AG04450 (cell line): ENCODE measurements around the gene FADS1. TPM values are rescaled to one million over a fixed set of nuclear protein-coding genes. Genes with fewer than 3 reads are reported as not detected.

Experiments
- CTCF ChIA-PET: fragments of 300-600, 350-600 bp; formaldehyde crosslinking; extraction: SDS; loops from one replicate; lab custom pipeline; 2022; ENCODE audit warnings: antibody characterized with exemption, inconsistent platforms; lab: Charles Lee
- POLR2A ChIA-PET: fragments of 350-600 bp; formaldehyde crosslinking; extraction: SDS; loops from one replicate; lab custom pipeline; 2021; ENCODE audit warnings: antibody characterized with exemption, inconsistent platforms; lab: Yijun Ruan, JAX
- DNase-seq: peaks from one replicate; pipeline ENCODE4 v3.0.0-alpha.2; 2011; ENCODE audit warnings: low read depth, low spot score
- H3K27ac ChIP-seq: one replicate; pipeline ENCODE4 v1.5.1; 2012; ENCODE audit warnings: low read depth, low read length, control low read depth
- H3K27me3 ChIP-seq: one replicate; pipeline ENCODE4 v1.6.0; 2012; ENCODE audit warnings: low read length; ENCODE audit not compliant: control insufficient read depth, insufficient read depth
- H3K4me3 ChIP-seq: 2 replicates; pipeline ENCODE4 v1.5.1; 2011; ENCODE audit warnings: mild to moderate bottlenecking, low read depth, low read length, control low read depth
- H3K9me3 ChIP-seq: 2 replicates; pipeline ENCODE4 v1.5.1; 2012; ENCODE audit warnings: low read length; ENCODE audit not compliant: control insufficient read depth, insufficient read depth
- CTCF ChIP-seq: IDR thresholded peaks from 2 replicates; pipeline ENCODE4 v1.5.1; 2011; ENCODE audit warnings: low read depth, low read length, control low read depth, inconsistent platforms
- polyA plus RNA-seq: library from polyadenylated mRNA; depleted of rRNA; stranded (reverse); fragments of >200 nt; gene quantifications from 2 replicates; pipeline ENCODE4 v1.2.3, GENCODE V29; 2011

Gene FADS1
- polyA plus RNA-seq, 1 experiment = 50.4 TPM

GRCh38 chr11:61840371-61840770 is 23.6 kb upstream of the FADS1 start:
- Histone ChIP-seq H3K4me3 (no peak overlapping the region), H3K27ac (no peak overlapping the region), H3K9me3 (no peaks in the 10 kb centered on the region; the same call in 1 of the 2 replicates), H3K27me3 (no peaks in the 10 kb centered on the region)
- CTCF ChIA-PET = interaction anchor here (2.3 kb wide), 1 partner anchor 43 kb away, joined by 9 read pairs; no protein-coding TSS in a partner anchor
- no peak for TF ChIP-seq CTCF
- no peak for DNase-seq
- POLR2A ChIA-PET = interaction anchor here (0.7 kb wide), 1 partner anchor 9 kb away, joined by 4 read pairs; no protein-coding TSS in a partner anchor

GRCh38 chr11:61839742-61840141 is 22.9 kb upstream of the FADS1 start:
- Histone ChIP-seq H3K27ac (no peak overlapping the region), H3K9me3 (no peaks in the 10 kb centered on the region; the same call in 1 of the 2 replicates), H3K27me3 (no peaks in the 10 kb centered on the region), H3K4me3 (no peak overlapping the region)
- POLR2A ChIA-PET = no interaction called here
- no peak for DNase-seq
- no peak for TF ChIP-seq CTCF
- CTCF ChIA-PET = interaction anchor here (2.3 kb wide), 1 partner anchor 42 kb away, joined by 9 read pairs; no protein-coding TSS in a partner anchor

GRCh38 chr11:61838921-61839320 is 22.1 kb upstream of the FADS1 start:
- no peak for TF ChIP-seq CTCF
- ChIA-PET POLR2A (no interaction called here), CTCF (interaction anchor here (2.3 kb wide), 1 partner anchor 41 kb away, joined by 9 read pairs; no protein-coding TSS in a partner anchor)
- no peaks in the 10 kb centered on the region for H3K27me3 ChIP-seq
- H3K27ac ChIP-seq = no peak overlapping the region
- no peak overlapping the region for H3K4me3 ChIP-seq
- H3K9me3 ChIP-seq = no peaks in the 10 kb centered on the region; the same call in 1 of the 2 replicates
- DNase-seq = no peak

GRCh38 chr11:61838501-61838900 is 21.7 kb upstream of the FADS1 start:
- no peak for DNase-seq
- Histone ChIP-seq H3K9me3 (no peaks in the 10 kb centered on the region; the same call in 1 of the 2 replicates), H3K4me3 (no peak overlapping the region), H3K27me3 (no peaks in the 10 kb centered on the region), H3K27ac (no peak overlapping the region)
- CTCF ChIA-PET = interaction anchor here (2.3 kb wide), 1 partner anchor 41 kb away, joined by 9 read pairs; no protein-coding TSS in a partner anchor
- no peak for TF ChIP-seq CTCF
- POLR2A ChIA-PET = no interaction called here

- H3K4me3 ChIP-seq = no peak overlapping the region
- TF ChIP-seq CTCF = no peak
- CTCF ChIA-PET = no interaction called here
- H3K27ac ChIP-seq = no peak overlapping the region
- DNase-seq = no peak
- no peaks in the 10 kb centered on the region for H3K27me3 ChIP-seq
- POLR2A ChIA-PET = no interaction called here
- H3K9me3 ChIP-seq = no peaks in the 10 kb centered on the region; the same call in 1 of the 2 replicates
Measured at GRCh38 chr11:61837411-61838005, 20.7 kb upstream of the FADS1 start.
